ENCODE data around the gene LGI4.

DNA sequence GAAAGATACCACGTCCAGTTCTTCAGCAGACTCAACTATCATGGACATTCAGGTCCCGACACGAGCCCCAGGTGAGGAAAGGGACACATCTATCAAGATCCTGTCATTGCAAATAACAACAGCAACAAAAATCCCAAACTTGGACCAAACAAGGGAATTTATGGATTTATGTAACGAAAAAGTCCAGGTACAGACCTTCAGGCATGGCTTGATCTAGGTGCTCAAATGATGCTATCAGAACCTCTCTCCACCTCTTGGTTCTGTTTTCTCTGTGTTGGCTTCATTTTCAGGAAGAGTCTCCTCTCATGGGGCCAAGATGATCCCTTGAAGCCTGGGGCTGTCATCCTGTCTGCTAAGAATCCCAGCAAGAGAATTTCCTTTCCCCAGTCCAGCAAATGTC, 22.6 kb upstream of the LGI4 start:
- TF ChIP-seq, protein P1, sequence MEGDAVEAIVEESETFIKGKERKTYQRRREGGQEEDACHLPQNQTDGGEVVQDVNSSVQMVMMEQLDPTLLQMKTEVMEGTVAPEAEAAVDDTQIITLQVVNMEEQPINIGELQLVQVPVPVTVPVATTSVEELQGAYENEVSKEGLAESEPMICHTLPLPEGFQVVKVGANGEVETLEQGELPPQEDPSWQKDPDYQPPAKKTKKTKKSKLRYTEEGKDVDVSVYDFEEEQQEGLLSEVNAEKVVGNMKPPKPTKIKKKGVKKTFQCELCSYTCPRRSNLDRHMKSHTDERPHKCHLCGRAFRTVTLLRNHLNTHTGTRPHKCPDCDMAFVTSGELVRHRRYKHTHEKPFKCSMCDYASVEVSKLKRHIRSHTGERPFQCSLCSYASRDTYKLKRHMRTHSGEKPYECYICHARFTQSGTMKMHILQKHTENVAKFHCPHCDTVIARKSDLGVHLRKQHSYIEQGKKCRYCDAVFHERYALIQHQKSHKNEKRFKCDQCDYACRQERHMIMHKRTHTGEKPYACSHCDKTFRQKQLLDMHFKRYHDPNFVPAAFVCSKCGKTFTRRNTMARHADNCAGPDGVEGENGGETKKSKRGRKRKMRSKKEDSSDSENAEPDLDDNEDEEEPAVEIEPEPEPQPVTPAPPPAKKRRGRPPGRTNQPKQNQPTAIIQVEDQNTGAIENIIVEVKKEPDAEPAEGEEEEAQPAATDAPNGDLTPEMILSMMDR (IDR thresholded peaks at IDR 0.05; ENCODE audit: low read depth, low read length, poor library complexity, severe bottlenecking): no peak
- TF ChIP-seq EZH2phosphoT487 (IDR thresholded peaks at IDR 0.05; ENCODE audit: borderline replicate concordance, low read length): no peak

Measured in DOHH2 (cell line).